NCI-H1105 treated with DMSO at 0.1 percent for 48 hours (cell line): Measurements from ENCODE around the gene KLB.

Experiments
- DNase-seq: peaks from one replicate; lab custom pipeline; 2025; lab: John Stamatoyannopoulos, UW

Gene KLB

GRCh38 chr4:39464886-39465501 is 58.3 kb downstream of the KLB start:
- no peak for DNase-seq

GRCh38 chr4:39466747-39467146 is 60.0 kb downstream of the KLB start:
- no peak for DNase-seq

- no peak for DNase-seq
Observed at GRCh38 chr4:39467464-39467863, 60.7 kb downstream of the KLB start.

DNA sequence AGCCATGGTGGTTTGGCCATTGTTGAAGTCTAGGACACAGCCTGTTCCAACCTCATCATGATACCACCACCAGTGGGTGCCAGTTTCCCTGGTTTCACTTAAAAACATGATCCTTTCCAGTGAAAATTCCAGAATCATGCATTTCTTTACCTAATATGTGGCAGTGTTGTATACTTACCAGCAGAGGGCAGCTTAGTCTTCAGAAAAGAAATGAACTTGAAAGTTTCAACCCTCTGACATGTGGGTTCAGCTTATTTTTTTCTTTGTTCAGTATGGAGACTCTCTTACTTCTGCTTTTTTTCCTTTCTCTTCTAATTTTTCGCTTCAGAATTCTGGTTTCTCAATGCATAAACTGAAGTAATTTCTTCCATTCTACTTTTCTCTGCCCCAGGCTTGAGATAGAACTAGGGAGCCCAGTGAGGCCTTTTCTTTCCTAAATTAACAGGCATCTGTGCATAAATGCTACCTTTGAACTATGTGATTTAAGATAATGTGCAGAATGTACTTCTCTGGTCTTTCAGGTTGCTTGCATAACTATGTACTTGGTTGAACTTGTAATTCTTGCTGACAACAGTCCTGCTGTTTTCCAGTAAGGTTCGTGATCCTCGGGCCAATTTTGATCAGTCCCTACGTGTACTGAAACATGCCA is 62.8 kb downstream of the KLB start:
- DNase-seq, result peak; percentile 79

- no peak for DNase-seq
Observed at GRCh38 chr4:39470402-39470801, 63.7 kb downstream of the KLB start.

GRCh38 chr4:39472396-39472795 is 65.7 kb downstream of the KLB start:
- no peak for DNase-seq

GRCh38 chr4:39476187-39476895 is 69.6 kb downstream of the KLB start:
- no peak for DNase-seq

DNA sequence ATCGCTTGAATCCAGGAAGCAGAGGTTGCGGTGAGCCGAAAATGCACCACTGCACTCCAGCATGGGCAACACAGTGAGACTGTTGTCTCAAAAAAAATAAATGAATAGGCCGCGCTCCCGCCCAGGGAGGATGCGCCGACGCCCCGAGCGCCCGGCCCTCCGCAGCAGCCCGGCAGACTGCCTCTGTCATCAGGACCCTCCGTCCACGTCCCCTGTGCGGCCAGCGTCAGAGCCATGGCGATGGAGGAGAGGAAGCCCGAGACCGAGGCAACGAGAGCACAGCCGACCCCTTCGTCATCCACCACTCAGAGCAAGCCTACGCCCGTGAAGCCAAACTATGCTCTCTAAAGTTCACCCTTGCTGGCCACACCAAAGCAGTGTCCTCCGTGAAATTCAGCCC is 73.5 kb downstream of the KLB start:
- DNase-seq, result no peak

GRCh38 chr4:39480902-39481695 is 74.4 kb downstream of the KLB start:
- no peak for DNase-seq

GRCh38 chr4:39484582-39485272 is 78.0 kb downstream of the KLB start:
- DNase-seq, result no peak

DNA sequence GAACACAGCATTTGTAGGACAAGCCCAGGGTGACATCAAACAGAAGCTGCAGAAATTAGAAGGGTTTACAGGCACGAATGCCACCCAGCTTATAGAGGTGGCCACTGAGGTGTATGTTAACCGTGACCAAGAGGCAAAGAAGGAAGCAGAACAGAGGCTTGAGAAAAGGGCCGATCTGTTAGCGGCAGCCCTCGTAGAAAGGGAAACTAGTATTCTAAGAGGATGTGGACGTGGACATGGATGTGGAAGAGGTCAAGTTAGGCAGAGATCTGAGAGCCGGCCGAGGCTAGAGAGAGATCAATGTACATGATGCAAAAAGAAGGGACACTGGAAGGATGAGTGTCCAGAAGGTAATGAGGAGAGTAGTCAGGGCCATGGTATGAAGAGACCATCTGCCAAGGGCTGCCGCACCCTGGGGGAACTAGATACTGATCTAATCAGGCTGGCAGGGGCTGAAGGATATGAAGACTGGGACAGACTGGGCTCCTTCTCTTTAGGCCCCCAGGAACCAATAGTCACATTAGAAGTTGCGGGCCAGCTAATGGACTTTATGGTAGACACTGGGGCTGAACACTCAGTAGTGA is 79.6 kb downstream of the KLB start:
- no peak for DNase-seq

GRCh38 chr4:39490322-39490721 is 83.6 kb downstream of the KLB start:
- no peak for DNase-seq

GRCh38 chr4:39494354-39494753 is 87.6 kb downstream of the KLB start:
- DNase-seq, result no peak

DNA sequence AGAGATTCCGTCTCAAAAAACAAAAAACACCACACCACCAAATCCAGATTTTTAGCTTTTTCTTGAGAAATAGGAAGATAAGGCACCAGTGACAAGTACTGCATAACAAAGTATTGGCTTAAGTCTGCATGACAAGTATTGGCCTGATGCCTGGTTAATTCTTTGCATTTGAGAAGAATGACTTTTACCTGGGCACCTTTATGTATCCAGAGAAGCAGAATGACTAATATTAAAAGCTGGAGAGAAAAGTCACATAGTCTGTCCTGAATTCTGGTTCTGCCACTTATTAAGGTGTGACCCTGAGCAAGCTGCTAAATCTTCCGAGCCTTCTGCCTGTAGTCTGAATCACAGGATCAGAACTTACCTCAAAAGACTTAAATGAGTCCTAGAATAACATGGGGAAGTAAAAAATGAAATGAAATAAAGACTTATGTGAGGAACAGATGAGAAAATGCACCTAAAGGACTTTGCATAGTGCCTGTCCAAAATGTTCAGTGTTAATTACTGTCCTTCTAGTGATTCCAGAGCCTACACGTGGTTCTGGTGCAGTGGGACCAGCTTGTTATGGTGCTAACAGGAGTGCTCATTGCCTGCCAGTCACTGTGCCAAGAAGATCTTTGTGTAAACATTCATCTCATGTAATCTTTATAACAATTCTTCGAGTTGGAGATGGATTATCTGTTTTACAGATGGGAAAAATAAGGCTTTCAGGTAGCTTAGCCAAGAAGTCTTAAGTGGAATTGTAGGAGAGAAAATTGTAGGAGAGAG is 88.9 kb downstream of the KLB start:
- no peak for DNase-seq

- no peak for DNase-seq
Observed at GRCh38 chr4:39497909-39498726, 91.4 kb downstream of the KLB start.

- no peak for DNase-seq
Observed at GRCh38 chr4:39498727-39499020, 91.9 kb downstream of the KLB start.
